K562 (cell line): ENCODE results near the gene NHLH1. TPM values are rescaled to one million over a fixed set of nuclear protein-coding genes. Genes with fewer than 3 reads are reported as not detected.

Experiments used
- AFF1 ChIP-seq, 2 experiments: fragments of 450-650 bp; IDR thresholded peaks; 2 replicates each; pipeline ENCODE4 v1.6.1; 2018; ENCODE audit warnings: mild to moderate bottlenecking in 2 of 2, low read depth in 1 of 2; ENCODE audit not compliant: partially characterized antibody in 2 of 2
- ARNT ChIP-seq, 2 experiments: fragments of 450-650 bp; IDR thresholded peaks; 2 replicates each; pipeline ENCODE4 v1.6.1; 2016; ENCODE audit warnings: mild to moderate bottlenecking in 1 of 2
- BACH1 ChIP-seq: fragments of 200-800 bp; sonication (Bioruptor generic); IDR thresholded peaks from 2 replicates; pipeline ENCODE4 v1.6.1; 2016; ENCODE audit warnings: missing genetic modification characterization, missing compliant biosample characterization
- CTBP1 ChIP-seq: fragments of 450-650 bp; IDR thresholded peaks from 2 replicates; pipeline ENCODE4 v1.6.1; 2016; ENCODE audit warnings: borderline replicate concordance
- DMBX1 ChIP-seq: fragments of 250-450 bp; sonication (Bioruptor Pico); IDR thresholded peaks from 2 replicates; pipeline ENCODE4 v1.8.0; 2022; ENCODE audit warnings: inconsistent platforms, mild to moderate bottlenecking, moderate library complexity, borderline replicate concordance
- ELK3 ChIP-seq: fragments of 450-650 bp; formaldehyde crosslinking; IDR thresholded peaks from 2 replicates; pipeline ENCODE4 v1.4.0; 2020; ENCODE audit warnings: mild to moderate bottlenecking
- ETS1 ChIP-seq: conservative IDR thresholded peaks from 2 replicates; pipeline ENCODE4 v1.6.1; 2011; ENCODE audit warnings: low read depth, mild to moderate bottlenecking, low read length; ENCODE audit not compliant: control insufficient read depth
- HBP1 ChIP-seq: fragments of 450-650 bp; formaldehyde crosslinking; IDR thresholded peaks from 2 replicates; pipeline ENCODE4 v1.4.0; 2022; ENCODE audit warnings: missing genetic modification characterization
- HOMEZ ChIP-seq: fragments of 250-450 bp; sonication (Bioruptor Pico); IDR thresholded peaks from 2 replicates; pipeline ENCODE4 v1.4.0; 2020; ENCODE audit warnings: mild to moderate bottlenecking, moderate library complexity
- ILF3 ChIP-seq: fragments of 450-650 bp; IDR thresholded peaks from 2 replicates; pipeline ENCODE4 v1.6.1; 2018; ENCODE audit warnings: antibody characterized with exemption, mild to moderate bottlenecking, moderate library complexity, borderline replicate concordance
- KAT2B ChIP-seq: IDR thresholded peaks from one replicate; pipeline ENCODE4 v1.6.1; 2012; ENCODE audit warnings: low read depth, mild to moderate bottlenecking, control low read depth, inconsistent platforms, low read length, moderate library complexity
- MAFG ChIP-seq: fragments of 450-650 bp; conservative IDR thresholded peaks from 2 replicates; pipeline ENCODE4 v1.6.1; 2016; ENCODE audit warnings: missing genetic modification characterization, missing compliant biosample characterization
- TCFL5 ChIP-seq: fragments of 250-450 bp; sonication (Bioruptor Pico); conservative IDR thresholded peaks from 2 replicates; pipeline ENCODE4 v1.6.1; 2021; ENCODE audit warnings: mild to moderate bottlenecking, moderate library complexity, matching md5 sums
- USF1 ChIP-seq: sonication (generic); formaldehyde crosslinking; IDR thresholded peaks from 2 replicates; pipeline ENCODE4 v1.9.0; 2022; ENCODE audit warnings: mild to moderate bottlenecking, missing genetic modification reagents
- ZFP1 ChIP-seq: fragments of 450-650 bp; formaldehyde crosslinking; IDR thresholded peaks from 2 replicates; pipeline ENCODE4 v1.4.0; 2020; ENCODE audit warnings: mild to moderate bottlenecking, mixed read lengths
- polyA plus RNA-seq, 8 experiments: library from polyadenylated mRNA; depleted of rRNA in 4 of 8; stranded (reverse) in 5 of 8; unstranded in 3 of 8; fragments of >200 nt; fragmentation: Nextera tagmentation in 2 of 8; fragmentation: Illumina TruSeq in 1 of 8; extraction: Ambion mirVana in 2 of 8; extraction: Trizol in 1 of 8; gene quantifications; 2 replicates each; pipeline versions ENCODE4 v1.2.1 to v1.2.3, GENCODE V29; 2011 to 2014; ENCODE audit warnings: inconsistent platforms in 1 of 8, missing spikeins in 1 of 8
- total RNA-seq, 7 experiments: library from RNA; depleted of rRNA in 6 of 7; stranded (reverse); fragments of >200 nt in 6 of 7; fragmentation: Illumina TruSeq in 2 of 7; extraction: Trizol in 2 of 7; gene quantifications; 2 replicates each; pipeline versions ENCODE4 v1.2.1 to v1.2.3, GENCODE V29; 2011 to 2021; ENCODE audit warnings: low replicate concordance in 1 of 7

The NHLH1 gene
- total and polyA plus RNA-seq, 9 of the 15 experiments (the other 6 are each of a cell fraction or from before 2014, with no cell fraction given) = 0.09 to 1.3 (median 0.35) TPM; not detected in 1

GRCh38 chr1:160367934-160368923, 1.4 kb downstream of the NHLH1 start (continued):
- peak; percentile 90 for TF ChIP-seq CTBP1
- TF ChIP-seq ARNT (IDR thresholded peaks at IDR 0.05) = 0 out of 4 replicates have a peak, but pooled peaks of 1 of the 2 experiments have one; percentile 41
- TF ChIP-seq ETS1 = no peak
- no peak for TF ChIP-seq DMBX1 (CRISPR knock-in tag)
- no peak for TF ChIP-seq ELK3
- TF ChIP-seq ILF3 = no peak
- no peak for TF ChIP-seq HBP1
- TF ChIP-seq MAFG (tag) = peak; percentile 71
- no peak for TF ChIP-seq TCFL5 (CRISPR knock-in tag)
- no peak for TF ChIP-seq BACH1
- TF ChIP-seq USF1 (CRISPR knock-in tag) = no peak
- no peak for TF ChIP-seq ZFP1
- no peak for TF ChIP-seq KAT2B
- peak in 1 of 2 experiments; percentile 19 for TF ChIP-seq AFF1 (IDR thresholded peaks at IDR 0.05; ENCODE audit: low read depth in 1 of 2, partially characterized antibody in 2 of 2)
- TF ChIP-seq HOMEZ = no peak
